Keratinocyte (primary cell): ENCODE results near the gene SPSB2.

Source experiments
- CTCF ChIP-seq, 3 experiments: IDR thresholded peaks in 1 of 3; conservative IDR thresholded peaks in 1 of 3; optimal IDR thresholded peaks in 1 of 3; 2 replicates in 2 of 3; 3 replicates in 1 of 3; pipeline versions ENCODE3 to v1.5.1; 2011; ENCODE audit warnings: low read length in 3 of 3, mild to moderate bottlenecking in 3 of 3, moderate library complexity in 2 of 3, control low read depth in 1 of 3, inconsistent platforms in 1 of 3; ENCODE audit not compliant: insufficient read depth in 2 of 3; ENCODE audit errors: extremely low read depth in 1 of 3
- EZH2 ChIP-seq: IDR thresholded peaks from one replicate; pipeline ENCODE4 v1.6.1; 2012; ENCODE audit warnings: inconsistent platforms, mild to moderate bottlenecking, low read length, moderate library complexity

- TF ChIP-seq CTCF (optimal IDR thresholded peaks at IDR 0.05 in 1 of 3, IDR thresholded peaks at IDR 0.05 in 1 of 3, conservative IDR thresholded peaks at IDR 0.05 in 1 of 3; ENCODE audit: extremely low read depth in 1 of 3, insufficient read depth in 2 of 3, low read length in 3 of 3) (no peak), EZH2 (no peak)
Measured at GRCh38 chr12:6846316-6846869, 26.7 kb downstream of the SPSB2 start.
